ENCODE results near the gene JADE1. TPM values are rescaled to one million over a fixed set of nuclear protein-coding genes. Genes with fewer than 3 reads are reported as not detected.

Gene JADE1
- total RNA-seq, 1 donor: 26.4 TPM

- TF ChIP-seq CTCF (IDR thresholded peaks at IDR 0.05; ENCODE audit: extremely low read depth, low read depth, low read length): no peak
- Histone ChIP-seq H3K79me2 (ENCODE audit: insufficient read depth, low read length) (no peaks in the 10 kb centered on the region), H3K4me3 (ENCODE audit: insufficient read depth, low read length) (no peak overlapping the region), H3K9me3 (ENCODE audit: low read depth, low read length) (no peaks in the 10 kb centered on the region), H3K27me3 (ENCODE audit: insufficient read depth, low read length) (no peaks in the 10 kb centered on the region), H3K4me1 (ENCODE audit: insufficient read depth, low read length) (no peaks in the 10 kb centered on the region), H2AFZ (ENCODE audit: low read length) (no peak overlapping the region), H3K36me3 (ENCODE audit: insufficient read depth, low read length) (no peaks in the 10 kb centered on the region), H4K20me1 (ENCODE audit: insufficient read depth, low read length) (no peaks in the 10 kb centered on the region), H3K27ac (ENCODE audit: low read depth, low read length) (no peak overlapping the region), H3K4me2 (ENCODE audit: insufficient read depth, low read length) (no peak overlapping the region)
- no peak for DNase-seq (ENCODE audit: insufficient read length, low spot score, missing footprints)
Measured at GRCh38 chr4:128907981-128908380, 98.5 kb downstream of the JADE1 start.

GRCh38 chr4:128908735-128909134, 99.2 kb downstream of the JADE1 start:
- no peak overlapping the region for H3K4me3 ChIP-seq (ENCODE audit: insufficient read depth, low read length)
- no peaks in the 10 kb centered on the region for H3K27me3 ChIP-seq (ENCODE audit: insufficient read depth, low read length)
- no peak overlapping the region for H3K27ac ChIP-seq (ENCODE audit: low read depth, low read length)
- no peak for DNase-seq (ENCODE audit: insufficient read length, low spot score, missing footprints)
- H3K9me3 ChIP-seq (ENCODE audit: low read depth, low read length): no peaks in the 10 kb centered on the region
- H4K20me1 ChIP-seq (ENCODE audit: insufficient read depth, low read length): no peaks in the 10 kb centered on the region
- H3K4me2 ChIP-seq (ENCODE audit: insufficient read depth, low read length): no peak overlapping the region
- no peaks in the 10 kb centered on the region for H3K79me2 ChIP-seq (ENCODE audit: insufficient read depth, low read length)
- no peak for TF ChIP-seq CTCF (IDR thresholded peaks at IDR 0.05; ENCODE audit: extremely low read depth, low read depth, low read length)
- no peaks in the 10 kb centered on the region for H3K4me1 ChIP-seq (ENCODE audit: insufficient read depth, low read length)
- no peaks in the 10 kb centered on the region for H3K36me3 ChIP-seq (ENCODE audit: insufficient read depth, low read length)
- no peak overlapping the region for H2AFZ ChIP-seq (ENCODE audit: low read length)

GRCh38 chr4:128913228-128913627, 103.7 kb downstream of the JADE1 start:
- Histone ChIP-seq H3K4me2 (ENCODE audit: insufficient read depth, low read length) (no peak overlapping the region), H3K36me3 (ENCODE audit: insufficient read depth, low read length) (no peaks in the 10 kb centered on the region), H3K27me3 (ENCODE audit: insufficient read depth, low read length) (no peaks in the 10 kb centered on the region), H3K9me3 (ENCODE audit: low read depth, low read length) (no peaks in the 10 kb centered on the region), H4K20me1 (ENCODE audit: insufficient read depth, low read length) (no peaks in the 10 kb centered on the region), H3K4me3 (ENCODE audit: insufficient read depth, low read length) (no peak overlapping the region), H3K27ac (ENCODE audit: low read depth, low read length) (no peak overlapping the region), H3K79me2 (ENCODE audit: insufficient read depth, low read length) (no peaks in the 10 kb centered on the region), H2AFZ (ENCODE audit: low read length) (no peak overlapping the region), H3K4me1 (ENCODE audit: insufficient read depth, low read length) (no peaks in the 10 kb centered on the region)
- no peak for DNase-seq (ENCODE audit: insufficient read length, low spot score, missing footprints)
- no peak for TF ChIP-seq CTCF (IDR thresholded peaks at IDR 0.05; ENCODE audit: extremely low read depth, low read depth, low read length)

GRCh38 chr4:128915544-128915943, 106.0 kb downstream of the JADE1 start:
- no peaks in the 10 kb centered on the region for H3K36me3 ChIP-seq (ENCODE audit: insufficient read depth, low read length)
- no peaks in the 10 kb centered on the region for H3K27me3 ChIP-seq (ENCODE audit: insufficient read depth, low read length)
- H3K4me1 ChIP-seq (ENCODE audit: insufficient read depth, low read length): no peaks in the 10 kb centered on the region
- H3K4me3 ChIP-seq (ENCODE audit: insufficient read depth, low read length): no peak overlapping the region
- H4K20me1 ChIP-seq (ENCODE audit: insufficient read depth, low read length): no peaks in the 10 kb centered on the region
- no peak overlapping the region for H3K4me2 ChIP-seq (ENCODE audit: insufficient read depth, low read length)
- no peak overlapping the region for H2AFZ ChIP-seq (ENCODE audit: low read length)
- H3K27ac ChIP-seq (ENCODE audit: low read depth, low read length): no peak overlapping the region
- H3K79me2 ChIP-seq (ENCODE audit: insufficient read depth, low read length): no peaks in the 10 kb centered on the region
- H3K9me3 ChIP-seq (ENCODE audit: low read depth, low read length): no peaks in the 10 kb centered on the region
- no peak for DNase-seq (ENCODE audit: insufficient read length, low spot score, missing footprints)
- no peak for TF ChIP-seq CTCF (IDR thresholded peaks at IDR 0.05; ENCODE audit: extremely low read depth, low read depth, low read length)

Data from osteoblast (primary cell).